HL-60/S4 (cell line): ENCODE data around the gene PRRC2B.
"Not testable (repeated sequence)": the region's sequence is repeated elsewhere in the genome, so short reads cannot be mapped to it uniquely, and the experiment has no call there.

ENCODE experiments used
- in situ Hi-C: fragments of 300-500 bp; cut with MboI; formaldehyde crosslinking; loops from 2 replicates; pipeline ENCODE4 v1.14.3; 2022; ENCODE audit warnings: low sequenced_read_pairs

PRRC2B gene

GRCh38 chr9:131505012-131505411 is 111.1 kb downstream of the PRRC2B start:
- in situ Hi-C loops: no loop called here

GRCh38 chr9:131511416-131511815 is 117.5 kb downstream of the PRRC2B start:
- in situ Hi-C loops: no loop called here

- in situ Hi-C loops: no loop called here
Measured at GRCh38 chr9:131511880-131512279, 118.0 kb downstream of the PRRC2B start.

- in situ Hi-C loops: no loop called here
Measured at GRCh38 chr9:131513177-131513576, 119.3 kb downstream of the PRRC2B start.

- in situ Hi-C loops: not testable (repeated sequence)
Measured at GRCh38 chr9:131515559-131516031, 121.7 kb downstream of the PRRC2B start.

- in situ Hi-C loops: no loop called here
Measured at GRCh38 chr9:131516100-131516499, 122.2 kb downstream of the PRRC2B start.

GRCh38 chr9:131516930-131517329 is 123.0 kb downstream of the PRRC2B start:
- in situ Hi-C loops: no loop called here

- in situ Hi-C loops: no loop called here
Measured at GRCh38 chr9:131517761-131518190, 123.9 kb downstream of the PRRC2B start.

- in situ Hi-C loops: no loop called here
Measured at GRCh38 chr9:131518553-131518952, 124.7 kb downstream of the PRRC2B start.

- in situ Hi-C loops: no loop called here
Measured at GRCh38 chr9:131520503-131520902, 126.6 kb downstream of the PRRC2B start.

GRCh38 chr9:131521203-131521602 is 127.3 kb downstream of the PRRC2B start:
- in situ Hi-C loops: no loop called here

GRCh38 chr9:131521822-131522221 is 127.9 kb downstream of the PRRC2B start:
- in situ Hi-C loops: no loop called here

- in situ Hi-C loops: no loop called here
Measured at GRCh38 chr9:131522257-131523085, 128.6 kb downstream of the PRRC2B start.

- in situ Hi-C loops: no loop called here
Measured at GRCh38 chr9:131523086-131523388, 129.2 kb downstream of the PRRC2B start.

GRCh38 chr9:131523451-131524435 is 129.9 kb downstream of the PRRC2B start:
- in situ Hi-C loops: no loop called here

GRCh38 chr9:131524665-131525315 is 130.9 kb downstream of the PRRC2B start:
- in situ Hi-C loops: no loop called here

GRCh38 chr9:131525643-131526565 is 132.0 kb downstream of the PRRC2B start:
- in situ Hi-C loops: no loop called here

- in situ Hi-C loops: no loop called here
Measured at GRCh38 chr9:131528186-131528585, 134.3 kb downstream of the PRRC2B start.

GRCh38 chr9:131528886-131529505 is 135.1 kb downstream of the PRRC2B start:
- in situ Hi-C loops: no loop called here
